Hepatocyte (in vitro differentiated cells): ENCODE results near the gene SLC26A4. TPM values are rescaled to one million over a fixed set of nuclear protein-coding genes. Genes with fewer than 3 reads are reported as not detected.

Experiments used
- DNase-seq: peaks from one replicate; pipeline ENCODE4 v3.0.0-alpha.2; 2016; ENCODE audit warnings: low spot score
- H2AFZ ChIP-seq: fragments of 200-600 bp; sonication (generic); 2 replicates; pipeline ENCODE4 v1.6.0; 2016; ENCODE audit warnings: antibody characterized with exemption, mild to moderate bottlenecking
- H3K27ac ChIP-seq: fragments of 200-600 bp; sonication (generic); 2 replicates; pipeline ENCODE4 v1.5.1; 2016; ENCODE audit warnings: mild to moderate bottlenecking
- H3K27me3 ChIP-seq: fragments of 200-600 bp; sonication (generic); 2 replicates; pipeline ENCODE4 v1.6.1; 2016
- H3K36me3 ChIP-seq: fragments of 200-600 bp; sonication (generic); replicated peaks from 2 replicates; pipeline ENCODE4 v1.5.1; 2016; ENCODE audit warnings: low read depth; ENCODE audit not compliant: insufficient read depth
- H3K4me1 ChIP-seq: fragments of 200-600 bp; sonication (generic); 2 replicates; pipeline ENCODE4 v1.5.1; 2016; ENCODE audit warnings: mild to moderate bottlenecking, moderate library complexity; ENCODE audit not compliant: insufficient read depth
- H3K4me2 ChIP-seq: fragments of 200-600 bp; sonication (generic); 2 replicates; pipeline ENCODE4 v1.6.0; 2016
- H3K4me3 ChIP-seq: fragments of 200-600 bp; sonication (generic); 2 replicates; pipeline ENCODE4 v1.5.1; 2016; ENCODE audit warnings: mild to moderate bottlenecking
- H3K79me2 ChIP-seq: fragments of 200-600 bp; sonication (generic); 2 replicates; pipeline ENCODE4 v1.6.0; 2017; ENCODE audit warnings: mild to moderate bottlenecking
- H3K9me2 ChIP-seq: fragments of 200-600 bp; sonication (generic); replicated peaks from 2 replicates; pipeline ENCODE4 v1.6.0; 2017; ENCODE audit warnings: mild to moderate bottlenecking; ENCODE audit not compliant: insufficient read depth
- H3K9me3 ChIP-seq: fragments of 200-600 bp; sonication (generic); 2 replicates; pipeline ENCODE4 v1.5.1; 2016; ENCODE audit warnings: low read depth, mild to moderate bottlenecking
- H4K20me1 ChIP-seq: fragments of 200-600 bp; sonication (generic); 2 replicates; pipeline ENCODE4 v1.6.0; 2016; ENCODE audit warnings: mild to moderate bottlenecking; ENCODE audit not compliant: insufficient read depth, poor library complexity, severe bottlenecking
- CTCF ChIP-seq: fragments of 200-600 bp; sonication (generic); IDR thresholded peaks from 2 replicates; pipeline ENCODE4 v1.5.1; 2016; ENCODE audit warnings: antibody characterized with exemption, mild to moderate bottlenecking; ENCODE audit not compliant: poor library complexity
- EZH2 ChIP-seq: fragments of 200-600 bp; sonication (generic); IDR thresholded peaks from 2 replicates; pipeline ENCODE4 v1.6.1; 2016; ENCODE audit warnings: antibody characterized with exemption, mild to moderate bottlenecking, borderline replicate concordance
- EZH2phosphoT487 ChIP-seq: fragments of 200-600 bp; sonication (generic); IDR thresholded peaks from one replicate; pipeline ENCODE4 v1.6.1; 2018; ENCODE audit warnings: antibody characterized with exemption, mild to moderate bottlenecking, low read depth, moderate library complexity; ENCODE audit not compliant: unreplicated experiment, severe bottlenecking
- WGBS: methylation state at CpG from one replicate; pipeline ENCODE4 v1.1.6; 2016; ENCODE audit warnings: low lambda C conversion rate; ENCODE audit errors: missing lambda C conversion rate; 5-methylcytosine and 5-hydroxymethylcytosine counted together
- polyA plus RNA-seq: library from polyadenylated mRNA; unstranded; fragments of >200 nt; fragmentation: Nextera tagmentation; extraction: Ambion mirVana; gene quantifications from 2 replicates; pipeline ENCODE4 v1.2.1, GENCODE V29; 2016
- total RNA-seq: library from RNA; depleted of rRNA; stranded (reverse); fragments of >200 nt; gene quantifications from 2 replicates; pipeline ENCODE4 v1.2.3, GENCODE V29; 2014

SLC26A4 gene
- total and polyA plus RNA-seq, 2 experiments from 2014 or later, result 0.20 TPM; not detected in 1

- 84% methylated on average over 4 of the region's 4 CpGs for WGBS
Measured at GRCh38 chr7:107663196-107663595, 2.6 kb downstream of the SLC26A4 start.

DNA sequence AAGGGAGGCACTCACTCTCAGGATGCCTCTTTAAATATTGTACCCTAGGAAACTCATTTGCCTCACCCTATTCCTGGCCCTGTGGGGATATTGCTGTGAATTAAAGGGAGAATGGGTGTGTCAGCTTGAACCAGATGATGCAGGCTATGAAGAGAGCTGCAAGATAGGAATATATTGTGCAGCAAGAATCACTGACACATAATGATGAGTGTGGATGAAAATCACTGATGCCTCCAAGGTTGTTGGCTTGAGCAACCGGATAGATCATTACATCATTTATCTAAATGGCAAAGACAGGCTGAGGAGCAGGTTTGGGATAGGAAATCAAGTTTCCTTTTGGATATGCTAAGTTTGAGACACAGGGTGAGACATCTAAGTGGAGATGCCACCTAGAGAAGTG, 6.2 kb downstream of the SLC26A4 start:
- no peak overlapping the region for H3K4me2 ChIP-seq
- H3K36me3 ChIP-seq, result no peaks in the 10 kb centered on the region
- H3K4me1 ChIP-seq, result no peaks in the 10 kb centered on the region
- no peak overlapping the region for H3K27ac ChIP-seq
- 75% methylated on average over 1 of the region's 1 CpG for WGBS
- no peak overlapping the region for H2AFZ ChIP-seq
- peaks cover 51% of the 10 kb centered on the region for H3K27me3 ChIP-seq
- H3K79me2 ChIP-seq, result no peaks in the 10 kb centered on the region
- no peak for DNase-seq
- TF ChIP-seq CTCF, result no peak
- no peak for TF ChIP-seq EZH2phosphoT487
- TF ChIP-seq EZH2, result no peak
- H3K9me2 ChIP-seq, result no peaks in the 10 kb centered on the region
- H4K20me1 ChIP-seq, result no peaks in the 10 kb centered on the region
- H3K4me3 ChIP-seq, result no peak overlapping the region
- no peaks in the 10 kb centered on the region for H3K9me3 ChIP-seq

More at GRCh38 chr7:107663196-107663595, 2.6 kb downstream of the SLC26A4 start:
- no peak for DNase-seq
- Histone ChIP-seq H3K79me2 (no peaks in the 10 kb centered on the region), H3K4me3 (no peak overlapping the region), H3K9me2 (no peaks in the 10 kb centered on the region), H3K4me2 (no peak overlapping the region), H3K36me3 (no peaks in the 10 kb centered on the region), H3K27me3 (peaks cover 75% of the 10 kb centered on the region), H3K27ac (no peak overlapping the region), H3K9me3 (no peaks in the 10 kb centered on the region), H3K4me1 (no peaks in the 10 kb centered on the region), H2AFZ (no peak overlapping the region), H4K20me1 (no peaks in the 10 kb centered on the region)
- TF ChIP-seq EZH2 (no peak), EZH2phosphoT487 (no peak), CTCF (no peak)

GRCh38 chr7:107667341-107667740, 6.7 kb downstream of the SLC26A4 start:
- H3K79me2 ChIP-seq, result no peaks in the 10 kb centered on the region
- H3K27ac ChIP-seq, result no peak overlapping the region
- no peaks in the 10 kb centered on the region for H3K9me2 ChIP-seq
- no peaks in the 10 kb centered on the region for H3K9me3 ChIP-seq
- no peaks in the 10 kb centered on the region for H3K36me3 ChIP-seq
- peaks cover 46% of the 10 kb centered on the region for H3K27me3 ChIP-seq
- no peak overlapping the region for H3K4me3 ChIP-seq
- H3K4me2 ChIP-seq, result no peak overlapping the region
- no peaks in the 10 kb centered on the region for H3K4me1 ChIP-seq
- TF ChIP-seq EZH2 (no peak), EZH2phosphoT487 (no peak), CTCF (no peak)
- H2AFZ ChIP-seq, result no peak overlapping the region
- DNase-seq, result no peak
- 81% methylated on average over 3 of the region's 3 CpGs for WGBS
- H4K20me1 ChIP-seq, result no peaks in the 10 kb centered on the region

DNA sequence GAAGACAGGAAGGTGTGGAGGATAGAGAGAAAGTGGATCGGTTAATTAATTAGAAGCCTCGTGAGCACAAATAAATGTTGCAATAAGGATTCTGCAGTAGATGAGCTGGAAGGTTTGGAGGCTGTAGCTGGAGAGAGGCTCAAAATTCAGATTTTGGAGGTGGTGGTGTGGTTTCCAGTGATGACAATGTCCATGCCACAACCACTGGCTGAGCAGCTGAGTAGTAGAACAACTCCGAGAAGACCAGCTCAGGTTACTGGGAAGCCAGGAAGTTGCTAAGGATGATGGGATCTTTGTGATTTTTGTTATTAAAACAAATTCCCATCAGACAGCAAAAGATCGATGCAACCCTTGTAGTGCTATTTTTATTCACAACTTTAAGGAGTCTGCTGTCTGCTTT, 7.7 kb downstream of the SLC26A4 start:
- Histone ChIP-seq H3K36me3 (no peaks in the 10 kb centered on the region), H4K20me1 (no peaks in the 10 kb centered on the region), H3K4me1 (no peaks in the 10 kb centered on the region), H3K79me2 (no peaks in the 10 kb centered on the region), H3K4me3 (no peak overlapping the region), H3K9me3 (no peaks in the 10 kb centered on the region), H3K27me3 (peaks cover 42% of the 10 kb centered on the region), H3K27ac (no peak overlapping the region), H3K9me2 (no peaks in the 10 kb centered on the region), H2AFZ (no peak overlapping the region), H3K4me2 (no peak overlapping the region)
- DNase-seq, result no peak
- 88% methylated on average over 4 of the region's 4 CpGs for WGBS
- TF ChIP-seq EZH2 (no peak), CTCF (no peak), EZH2phosphoT487 (no peak)
